NOMO-1 (cell line): ENCODE results near the gene USP30.
"Not testable (repeated sequence)": the region's sequence is repeated elsewhere in the genome, so short reads cannot be mapped to it uniquely, and the experiment has no call there.

Experiments
- DNase-seq, 2 experiments: peaks; one replicate each; lab custom pipeline; 2025; ENCODE audit not compliant: unreplicated experiment in 2 of 2; lab: John Stamatoyannopoulos, UW

The USP30 gene

GRCh38 chr12:109052414-109053323 lies at the start of gene USP30:
Gene USP30, plus strand, starts transcription at chr12:109052576. Its CDS starts 103 bp downstream, at chr12:109052679.
- DNase-seq = peak; percentile 69 to 76

- DNase-seq = no peak
These were observed 48.4 kb upstream of the USP30 start for GRCh38 chr12:109004017-109004416.

- DNase-seq = no peak
These were observed 42.6 kb upstream of the USP30 start for GRCh38 chr12:109009766-109010165.

- DNase-seq = no peak
These were observed 42.1 kb upstream of the USP30 start for GRCh38 chr12:109010259-109010658.

GRCh38 chr12:109014984-109015765 lies 37.2 kb upstream of the USP30 start:
- no peak for DNase-seq

GRCh38 chr12:109016016-109016415 lies 36.4 kb upstream of the USP30 start:
- no peak for DNase-seq

- DNase-seq = no peak
These were observed 35.4 kb upstream of the USP30 start for GRCh38 chr12:109016978-109017377.

GRCh38 chr12:109018296-109018695 lies 34.1 kb upstream of the USP30 start:
- no peak for DNase-seq

GRCh38 chr12:109020146-109020795 lies 32.1 kb upstream of the USP30 start:
- no peak for DNase-seq

- DNase-seq = peak in 1 of 2 experiments; percentile 6
These were observed 31.5 kb upstream of the USP30 start, which contains the start of gene SVOP for GRCh38 chr12:109020796-109021380. Gene SVOP, minus strand, starts transcription at chr12:109021068. Its CDS starts 200 bp downstream, at chr12:109020868.

- DNase-seq = peak in 1 of 2 experiments; percentile 38
These were observed 24.6 kb upstream of the USP30 start for GRCh38 chr12:109027767-109028166.

GRCh38 chr12:109028624-109029023 lies 23.8 kb upstream of the USP30 start:
- not testable (repeated sequence) for DNase-seq

- DNase-seq = no peak
These were observed 23.0 kb upstream of the USP30 start for GRCh38 chr12:109029411-109029810.

- DNase-seq = no peak
These were observed 18.9 kb upstream of the USP30 start for GRCh38 chr12:109033239-109034196.

- DNase-seq = no peak
These were observed 15.4 kb upstream of the USP30 start for GRCh38 chr12:109036975-109037374.

GRCh38 chr12:109044241-109044640 lies 8.1 kb upstream of the USP30 start:
- no peak for DNase-seq

GRCh38 chr12:109047081-109047805 lies 5.1 kb upstream of the USP30 start:
- no peak for DNase-seq

GRCh38 chr12:109048706-109049105 lies 3.7 kb upstream of the USP30 start:
- DNase-seq = not testable (repeated sequence)

- DNase-seq = not testable (repeated sequence)
These were observed 2.6 kb upstream of the USP30 start for GRCh38 chr12:109049794-109050193.
